ENCODE results near the gene SNX22.
"Not testable (repeated sequence)": the region's sequence is repeated elsewhere in the genome, so short reads cannot be mapped to it uniquely, and the experiment has no call there.

SNX22 gene

DNA sequence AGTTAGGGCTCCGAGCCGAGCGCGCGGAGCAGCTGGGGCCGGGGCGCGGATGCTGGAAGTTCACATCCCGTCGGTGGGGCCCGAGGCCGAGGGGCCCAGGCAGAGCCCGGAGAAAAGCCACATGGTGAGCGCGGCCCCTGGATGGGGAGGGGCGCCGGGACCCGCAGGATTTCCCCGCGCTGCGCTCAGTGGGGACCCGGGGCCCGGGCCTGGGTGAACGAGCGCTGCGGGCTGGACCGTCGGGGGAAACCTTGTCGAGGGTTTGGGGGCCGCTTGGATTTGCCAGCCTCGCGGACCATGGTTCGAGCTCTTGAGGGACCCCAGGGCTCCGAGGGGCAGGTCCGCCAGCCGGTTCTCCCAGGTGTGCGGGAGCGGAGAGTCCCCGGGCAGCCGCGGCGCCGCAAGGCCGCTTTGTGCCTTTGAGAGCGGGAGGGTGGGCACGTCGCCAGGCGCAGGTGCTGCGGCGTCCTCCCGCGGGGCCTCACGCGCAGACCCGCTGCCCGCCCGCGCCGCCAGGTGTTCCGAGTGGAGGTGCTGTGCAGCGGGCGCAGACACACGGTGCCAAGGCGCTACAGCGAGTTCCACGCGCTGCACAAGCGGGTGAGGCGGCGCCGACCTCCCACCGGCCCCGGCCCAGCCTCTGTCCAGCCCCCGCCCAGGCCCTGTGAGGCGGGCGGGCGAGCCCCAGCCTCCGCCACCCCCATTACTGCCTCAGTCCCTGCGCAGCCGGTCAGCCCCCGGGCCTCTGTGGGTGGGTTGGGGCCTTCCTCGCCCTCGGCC lies at the start of gene SNX22:
SNX22 (plus strand) TSS at position 5 of the 780 bp plus-strand sequence; CDS start at position 50, 45 bp downstream.
- Histone ChIP-seq H3K36me3 (peaks cover 35% of the 10 kb centered on the region), H3K27ac (no peak within 1 kb of the TSS), H3K4me1 (ENCODE audit: control insufficient read depth in 1 of 2, insufficient read depth in 1 of 2, low read depth in 1 of 2, low read length in 1 of 2) (peaks cover 29% of the 10 kb centered on the region in 2 experiments), H3K9me3 (no peaks in the 10 kb centered on the region), H3K4me3 (ENCODE audit: low read depth in 1 of 2, low read length in 1 of 2) (peak within 1 kb of the TSS; percentile 26 to 59), H3K27me3 (peaks cover 53% of the 10 kb centered on the region)
- TF ChIP-seq, protein P1, sequence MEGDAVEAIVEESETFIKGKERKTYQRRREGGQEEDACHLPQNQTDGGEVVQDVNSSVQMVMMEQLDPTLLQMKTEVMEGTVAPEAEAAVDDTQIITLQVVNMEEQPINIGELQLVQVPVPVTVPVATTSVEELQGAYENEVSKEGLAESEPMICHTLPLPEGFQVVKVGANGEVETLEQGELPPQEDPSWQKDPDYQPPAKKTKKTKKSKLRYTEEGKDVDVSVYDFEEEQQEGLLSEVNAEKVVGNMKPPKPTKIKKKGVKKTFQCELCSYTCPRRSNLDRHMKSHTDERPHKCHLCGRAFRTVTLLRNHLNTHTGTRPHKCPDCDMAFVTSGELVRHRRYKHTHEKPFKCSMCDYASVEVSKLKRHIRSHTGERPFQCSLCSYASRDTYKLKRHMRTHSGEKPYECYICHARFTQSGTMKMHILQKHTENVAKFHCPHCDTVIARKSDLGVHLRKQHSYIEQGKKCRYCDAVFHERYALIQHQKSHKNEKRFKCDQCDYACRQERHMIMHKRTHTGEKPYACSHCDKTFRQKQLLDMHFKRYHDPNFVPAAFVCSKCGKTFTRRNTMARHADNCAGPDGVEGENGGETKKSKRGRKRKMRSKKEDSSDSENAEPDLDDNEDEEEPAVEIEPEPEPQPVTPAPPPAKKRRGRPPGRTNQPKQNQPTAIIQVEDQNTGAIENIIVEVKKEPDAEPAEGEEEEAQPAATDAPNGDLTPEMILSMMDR (IDR thresholded peaks at IDR 0.05) = no peak

DNA sequence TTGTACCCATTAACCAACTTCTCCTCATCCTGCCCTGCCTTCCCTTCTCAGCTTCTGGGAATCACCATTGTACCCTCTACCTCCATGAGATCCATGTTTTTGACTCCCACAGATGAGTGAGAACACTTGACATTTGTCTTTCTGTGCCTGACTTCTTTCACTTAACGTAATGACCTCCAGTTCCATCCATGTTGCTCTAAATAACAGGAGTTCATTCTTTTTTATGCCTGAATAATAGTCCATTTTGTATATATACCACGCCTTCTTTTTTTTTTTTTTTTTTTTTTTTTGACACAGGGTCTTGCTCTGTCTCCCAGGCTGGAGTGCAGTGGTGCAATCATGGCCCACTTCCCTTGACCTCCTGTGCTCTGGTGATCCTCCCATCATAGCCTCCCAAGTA lies 49.0 kb upstream of the SNX22 start:
- Histone ChIP-seq H3K4me1 (ENCODE audit: control insufficient read depth in 1 of 2, insufficient read depth in 1 of 2, low read depth in 1 of 2, low read length in 1 of 2) (peaks cover 31 to 35% of the 10 kb centered on the region in 2 experiments), H3K36me3 (no peaks in the 10 kb centered on the region), H3K27ac (no peak overlapping the region), H3K27me3 (no peaks in the 10 kb centered on the region), H3K9me3 (no peaks in the 10 kb centered on the region), H3K4me3 (ENCODE audit: low read depth in 1 of 2, low read length in 1 of 2) (no peak overlapping the region)
- TF ChIP-seq, protein P1 (IDR thresholded peaks at IDR 0.05) = no peak

DNA sequence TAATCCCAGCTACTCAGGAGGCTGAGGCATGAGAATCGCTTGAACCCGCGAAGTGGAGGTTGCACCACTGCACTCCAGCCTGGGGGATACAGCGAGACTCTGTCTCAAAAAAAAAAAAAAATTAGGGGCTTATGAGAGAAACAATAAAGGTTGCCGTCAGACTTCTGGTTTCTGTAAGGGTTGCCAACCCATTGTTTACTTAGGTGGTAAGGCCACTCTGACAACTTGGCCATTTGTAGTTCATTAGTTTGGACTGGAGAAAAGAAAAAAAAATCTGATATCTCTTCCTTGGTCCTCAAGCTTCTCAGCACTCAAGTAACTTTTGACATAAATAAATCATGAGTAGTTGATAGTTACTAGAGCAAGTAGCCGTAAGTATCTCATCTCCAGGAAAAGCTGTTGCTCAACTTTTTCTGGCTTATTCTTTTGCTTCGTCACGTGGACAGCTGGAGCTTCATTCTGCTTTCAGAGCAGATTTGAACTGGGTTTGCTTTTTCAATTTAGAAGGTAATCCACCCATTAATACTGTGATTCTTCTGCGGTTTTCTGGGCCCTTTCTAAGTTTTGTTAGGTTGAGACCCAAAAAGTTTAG lies 46.3 kb upstream of the SNX22 start:
- Histone ChIP-seq H3K27ac (peak overlapping the region; percentile 47), H3K27me3 (no peaks in the 10 kb centered on the region), H3K36me3 (no peaks in the 10 kb centered on the region), H3K9me3 (no peaks in the 10 kb centered on the region), H3K4me1 (ENCODE audit: control insufficient read depth in 1 of 2, insufficient read depth in 1 of 2, low read depth in 1 of 2, low read length in 1 of 2) (peaks cover 27 to 31% of the 10 kb centered on the region in 2 experiments), H3K4me3 (ENCODE audit: low read depth in 1 of 2, low read length in 1 of 2) (peak overlapping the region in 1 of 2 experiments; percentile 13)
- TF ChIP-seq, protein P1 (IDR thresholded peaks at IDR 0.05) = no peak

DNA sequence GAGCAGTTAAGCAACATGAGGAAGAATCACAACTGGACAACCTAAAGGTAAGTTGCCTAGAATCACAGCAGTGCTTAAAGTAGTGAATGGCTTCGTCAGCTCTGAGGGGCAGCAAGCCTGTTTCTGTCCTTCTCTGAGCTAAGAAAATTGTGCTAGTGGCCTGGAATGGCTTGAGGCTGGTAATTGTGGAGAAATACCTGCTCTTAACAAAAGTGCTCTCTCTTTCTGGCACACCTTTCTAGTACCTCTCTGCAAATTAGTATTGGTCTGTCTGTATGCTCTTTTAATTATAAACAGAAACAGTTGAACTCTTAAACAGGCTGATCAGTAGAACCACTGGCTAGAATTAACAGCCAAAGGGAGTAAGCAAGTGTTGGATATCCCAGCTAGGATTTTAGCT lies 44.2 kb upstream of the SNX22 start:
- Histone ChIP-seq H3K27me3 (no peaks in the 10 kb centered on the region), H3K4me1 (ENCODE audit: control insufficient read depth in 1 of 2, insufficient read depth in 1 of 2, low read depth in 1 of 2, low read length in 1 of 2) (peaks cover 36 to 39% of the 10 kb centered on the region in 2 experiments), H3K36me3 (no peaks in the 10 kb centered on the region), H3K9me3 (no peaks in the 10 kb centered on the region), H3K27ac (no peak overlapping the region), H3K4me3 (ENCODE audit: low read depth in 1 of 2, low read length in 1 of 2) (no peak overlapping the region)
- TF ChIP-seq, protein P1 (IDR thresholded peaks at IDR 0.05) = no peak

DNA sequence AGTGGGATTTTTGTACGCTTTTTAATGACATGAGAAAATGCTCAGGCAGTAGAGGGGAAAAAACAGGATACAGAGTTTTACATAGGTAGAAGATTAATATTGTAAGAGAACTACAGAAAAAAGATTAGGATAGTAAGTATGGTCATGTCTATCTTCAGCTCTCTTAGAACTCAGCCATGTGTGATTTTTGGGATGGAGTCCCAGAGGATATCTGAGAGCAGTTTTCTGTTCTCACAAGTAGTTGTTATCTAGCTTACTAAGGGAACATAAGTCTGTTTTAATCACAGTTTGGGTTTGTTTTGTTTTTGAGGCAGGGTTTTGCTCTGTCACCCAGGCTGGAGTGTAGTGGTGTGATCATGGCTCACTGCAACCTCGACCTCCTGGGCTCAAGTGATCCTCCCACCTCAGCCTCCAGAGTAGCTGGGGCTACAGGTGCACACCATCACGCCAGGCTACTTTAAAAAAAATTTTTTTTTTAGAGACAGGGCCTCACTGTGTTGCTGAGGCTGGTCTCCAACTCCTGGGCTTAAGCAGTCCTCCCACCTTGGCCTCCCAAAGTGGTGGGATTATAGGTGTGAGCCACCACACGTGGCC lies 41.3 kb upstream of the SNX22 start:
- Histone ChIP-seq H3K4me1 (ENCODE audit: control insufficient read depth in 1 of 2, insufficient read depth in 1 of 2, low read depth in 1 of 2, low read length in 1 of 2) (peaks cover 46 to 51% of the 10 kb centered on the region in 2 experiments), H3K27ac (peak overlapping the region; percentile 74)
- not testable (repeated sequence) for H3K27me3 ChIP-seq; H3K4me3 ChIP-seq (ENCODE audit: low read depth in 1 of 2, low read length in 1 of 2); H3K9me3 ChIP-seq; H3K36me3 ChIP-seq

Data from neutrophil (primary cell).